ENCODE measurements around the gene EPOP.

Gene EPOP

GRCh38 chr17:38673707-38674013 lies 1.1 kb downstream of the EPOP start:
- H3K27me3 ChIP-seq = peaks cover 100% of the 10 kb centered on the region
- H3K4me1 ChIP-seq (ENCODE audit: control insufficient read depth in 1 of 2, insufficient read depth in 1 of 2, low read depth in 1 of 2, low read length in 1 of 2) = peaks cover 12 to 20% of the 10 kb centered on the region in 2 experiments
- TF ChIP-seq CTCF (IDR thresholded peaks at IDR 0.05) = no peak
- no peak overlapping the region for H3K27ac ChIP-seq
- H3K36me3 ChIP-seq = no peaks in the 10 kb centered on the region
- H3K4me3 ChIP-seq (ENCODE audit: low read depth in 1 of 2, low read length in 1 of 2) = peak overlapping the region; percentile 39 to 58
- H3K9me3 ChIP-seq = no peaks in the 10 kb centered on the region

DNA sequence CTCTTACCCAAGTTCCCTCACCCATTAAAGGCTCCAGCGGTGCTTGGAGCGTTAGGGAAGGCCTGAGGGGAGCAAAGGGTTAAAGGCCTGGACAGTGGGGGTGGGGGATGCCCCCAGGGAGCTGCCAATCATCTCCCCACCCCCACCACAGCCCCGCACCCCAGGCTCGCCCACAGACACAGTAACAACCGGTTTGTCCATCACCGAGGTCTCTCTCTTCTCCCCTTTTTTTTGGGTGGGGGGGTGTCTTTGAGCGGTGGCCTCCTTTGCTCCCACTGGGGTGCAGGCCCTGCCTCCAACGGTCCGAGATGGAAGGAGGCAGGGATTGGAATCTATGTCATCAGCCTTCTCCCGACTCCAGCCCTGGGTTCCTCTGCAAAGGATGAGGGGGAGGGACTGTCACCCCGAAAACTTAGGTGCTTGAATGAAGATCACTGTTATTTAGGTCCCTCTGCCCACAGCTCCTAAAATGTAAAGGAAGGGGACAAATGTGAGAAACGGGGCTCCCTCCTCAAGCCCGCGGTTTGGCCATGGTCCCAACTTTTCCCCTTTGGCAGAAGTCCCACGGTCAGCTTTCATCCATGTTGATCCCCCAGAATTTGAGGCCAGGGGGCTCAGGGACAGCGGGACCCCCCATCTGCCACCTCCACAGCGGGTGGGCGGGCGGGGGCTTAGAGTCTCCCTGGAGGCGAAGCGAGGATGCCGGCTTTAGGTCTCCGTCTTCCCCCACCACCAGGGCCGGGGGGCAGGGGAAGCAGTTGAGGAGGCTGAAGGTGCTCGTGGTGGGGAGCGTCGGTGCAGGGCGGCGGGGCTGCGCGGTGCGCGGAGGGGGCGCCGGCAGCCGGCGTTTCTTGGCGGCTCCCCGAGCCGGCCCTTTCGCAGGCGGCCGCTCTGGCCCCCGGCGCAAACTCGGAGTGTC lies 1.7 kb downstream of the EPOP start:
- H3K36me3 ChIP-seq = no peaks in the 10 kb centered on the region
- no peak for TF ChIP-seq CTCF (IDR thresholded peaks at IDR 0.05)
- peaks cover 12 to 20% of the 10 kb centered on the region in 2 experiments for H3K4me1 ChIP-seq (ENCODE audit: control insufficient read depth in 1 of 2, insufficient read depth in 1 of 2, low read depth in 1 of 2, low read length in 1 of 2)
- H3K27me3 ChIP-seq = peaks cover 100% of the 10 kb centered on the region
- H3K4me3 ChIP-seq (ENCODE audit: low read depth in 1 of 2, low read length in 1 of 2) = no peak overlapping the region
- H3K9me3 ChIP-seq = no peaks in the 10 kb centered on the region
- no peak overlapping the region for H3K27ac ChIP-seq

- Histone ChIP-seq H3K9me3 (no peaks in the 10 kb centered on the region), H3K27ac (no peak overlapping the region), H3K4me3 (ENCODE audit: low read depth in 1 of 2, low read length in 1 of 2) (no peak overlapping the region), H3K27me3 (peaks cover 100% of the 10 kb centered on the region), H3K4me1 (ENCODE audit: control insufficient read depth in 1 of 2, insufficient read depth in 1 of 2, low read depth in 1 of 2, low read length in 1 of 2) (peaks cover 12 to 20% of the 10 kb centered on the region in 2 experiments), H3K36me3 (no peaks in the 10 kb centered on the region)
- no peak for TF ChIP-seq CTCF (IDR thresholded peaks at IDR 0.05)
Observed at GRCh38 chr17:38671939-38672720, 2.6 kb downstream of the EPOP start.

GRCh38 chr17:38669520-38669919 lies 5.2 kb downstream of the EPOP start:
- TF ChIP-seq CTCF (IDR thresholded peaks at IDR 0.05) = no peak
- no peak overlapping the region for H3K27ac ChIP-seq
- H3K9me3 ChIP-seq = no peaks in the 10 kb centered on the region
- H3K4me3 ChIP-seq (ENCODE audit: low read depth in 1 of 2, low read length in 1 of 2) = no peak overlapping the region
- peaks cover 8 to 13% of the 10 kb centered on the region in 2 experiments for H3K4me1 ChIP-seq (ENCODE audit: control insufficient read depth in 1 of 2, insufficient read depth in 1 of 2, low read depth in 1 of 2, low read length in 1 of 2)
- H3K27me3 ChIP-seq = peaks cover 94% of the 10 kb centered on the region
- no peaks in the 10 kb centered on the region for H3K36me3 ChIP-seq

- H3K27ac ChIP-seq = no peak overlapping the region
- no peaks in the 10 kb centered on the region for H3K9me3 ChIP-seq
- H3K27me3 ChIP-seq = peaks cover 94% of the 10 kb centered on the region
- no peaks in the 10 kb centered on the region for H3K36me3 ChIP-seq
- TF ChIP-seq CTCF (IDR thresholded peaks at IDR 0.05) = no peak
- H3K4me1 ChIP-seq (ENCODE audit: control insufficient read depth in 1 of 2, insufficient read depth in 1 of 2, low read depth in 1 of 2, low read length in 1 of 2) = no peaks in the 10 kb centered on the region
- no peak overlapping the region for H3K4me3 ChIP-seq (ENCODE audit: low read depth in 1 of 2, low read length in 1 of 2)
Observed at GRCh38 chr17:38667787-38668122, 7.0 kb downstream of the EPOP start.
